Epithelial cell of prostate (primary cell): ENCODE measurements around the gene AKAP1.

Source experiments
- DNase-seq: peaks from one replicate; pipeline ENCODE4 v3.0.0-alpha.2; 2011; ENCODE audit warnings: low read depth, low spot score
- H3K27ac ChIP-seq: fragments of 450-650 bp; 2 replicates; pipeline ENCODE4 v1.5.1; 2017; ENCODE audit warnings: mild to moderate bottlenecking

The AKAP1 gene

GRCh38 chr17:57124053-57124452, 39.0 kb downstream of the AKAP1 start:
- no peak overlapping the region for H3K27ac ChIP-seq
- DNase-seq, result no peak

- DNase-seq, result no peak
Observed at GRCh38 chr17:57125406-57125805, 40.4 kb downstream of the AKAP1 start.

GRCh38 chr17:57125866-57126265, 40.8 kb downstream of the AKAP1 start:
- no peak overlapping the region for H3K27ac ChIP-seq
- DNase-seq, result no peak

More at GRCh38 chr17:57125406-57125805, 40.4 kb downstream of the AKAP1 start:
- H3K27ac ChIP-seq, result no peak overlapping the region

- peak; percentile 16 for DNase-seq
- H3K27ac ChIP-seq, result no peak overlapping the region
Observed at GRCh38 chr17:57130708-57131461, 45.8 kb downstream of the AKAP1 start.

GRCh38 chr17:57132663-57133062, 47.6 kb downstream of the AKAP1 start:
- no peak overlapping the region for H3K27ac ChIP-seq
- DNase-seq, result no peak

GRCh38 chr17:57133486-57133885, 48.4 kb downstream of the AKAP1 start:
- H3K27ac ChIP-seq, result no peak overlapping the region
- DNase-seq, result no peak

GRCh38 chr17:57135026-57135788, 50.2 kb downstream of the AKAP1 start:
- H3K27ac ChIP-seq, result no peak overlapping the region
- no peak for DNase-seq

- H3K27ac ChIP-seq, result no peak overlapping the region
- no peak for DNase-seq
Observed at GRCh38 chr17:57135789-57136291, 50.8 kb downstream of the AKAP1 start.

- H3K27ac ChIP-seq, result no peak overlapping the region
- DNase-seq, result no peak
Observed at GRCh38 chr17:57136355-57136754, 51.3 kb downstream of the AKAP1 start.

- DNase-seq, result no peak
- H3K27ac ChIP-seq, result no peak overlapping the region
Observed at GRCh38 chr17:57138030-57138911, 53.2 kb downstream of the AKAP1 start.

- H3K27ac ChIP-seq, result no peak overlapping the region
- DNase-seq, result no peak
Observed at GRCh38 chr17:57138956-57139576, 54.0 kb downstream of the AKAP1 start.

- no peak overlapping the region for H3K27ac ChIP-seq
- no peak for DNase-seq
Observed at GRCh38 chr17:57140316-57140715, 55.3 kb downstream of the AKAP1 start.

- no peak overlapping the region for H3K27ac ChIP-seq
- no peak for DNase-seq
Observed at GRCh38 chr17:57142925-57143324, 57.9 kb downstream of the AKAP1 start.

GRCh38 chr17:57143361-57143760, 58.3 kb downstream of the AKAP1 start:
- no peak overlapping the region for H3K27ac ChIP-seq
- DNase-seq, result no peak

- DNase-seq, result no peak
Observed at GRCh38 chr17:57143919-57144318, 58.9 kb downstream of the AKAP1 start.

GRCh38 chr17:57144567-57144966, 59.5 kb downstream of the AKAP1 start:
- no peak overlapping the region for H3K27ac ChIP-seq
- DNase-seq, result no peak

More at GRCh38 chr17:57143919-57144318, 58.9 kb downstream of the AKAP1 start:
- H3K27ac ChIP-seq, result no peak overlapping the region

GRCh38 chr17:57145347-57145746, 60.3 kb downstream of the AKAP1 start:
- H3K27ac ChIP-seq, result no peak overlapping the region
- DNase-seq, result no peak

GRCh38 chr17:57146273-57146672, 61.2 kb downstream of the AKAP1 start:
- no peak for DNase-seq
- no peak overlapping the region for H3K27ac ChIP-seq

GRCh38 chr17:57151798-57152197, 66.8 kb downstream of the AKAP1 start:
- H3K27ac ChIP-seq, result no peak overlapping the region
- DNase-seq, result no peak

GRCh38 chr17:57152967-57153528, 68.0 kb downstream of the AKAP1 start:
- no peak for DNase-seq
- no peak overlapping the region for H3K27ac ChIP-seq
